HG02678 (cell line): ENCODE results near the gene DCDC2.
"Not testable (repeated sequence)": the region's sequence is repeated elsewhere in the genome, so short reads cannot be mapped to it uniquely, and the experiment has no call there.

ENCODE experiments used
- ATAC-seq: cut with Tn5 transposase; IDR thresholded peaks from one replicate; pipeline ENCODE4 v1.9.1; 2021; ENCODE audit warnings: mild to moderate bottlenecking, moderate library complexity; ENCODE audit not compliant: unreplicated experiment

DCDC2 gene

GRCh38 chr6:24149836-24150235 is 208.0 kb downstream of the DCDC2 start:
- ATAC-seq, result no peak

- ATAC-seq, result no peak
Measured at GRCh38 chr6:24149296-24149695, 208.6 kb downstream of the DCDC2 start.

GRCh38 chr6:24148684-24149083 is 209.2 kb downstream of the DCDC2 start:
- no peak for ATAC-seq

GRCh38 chr6:24148154-24148570 is 209.7 kb downstream of the DCDC2 start:
- no peak for ATAC-seq

GRCh38 chr6:24147511-24148153 is 210.2 kb downstream of the DCDC2 start:
- no peak for ATAC-seq

- no peak for ATAC-seq
Measured at GRCh38 chr6:24146871-24147270, 211.0 kb downstream of the DCDC2 start.

- ATAC-seq, result no peak
Measured at GRCh38 chr6:24145690-24146131, 212.1 kb downstream of the DCDC2 start.

GRCh38 chr6:24142733-24143132 is 215.1 kb downstream of the DCDC2 start:
- ATAC-seq, result not testable (repeated sequence)

- ATAC-seq, result no peak
Measured at GRCh38 chr6:24140591-24140990, 217.3 kb downstream of the DCDC2 start.

GRCh38 chr6:24139639-24140038 is 218.2 kb downstream of the DCDC2 start:
- no peak for ATAC-seq

GRCh38 chr6:24139080-24139479 is 218.8 kb downstream of the DCDC2 start:
- no peak for ATAC-seq

GRCh38 chr6:24131751-24132150 is 226.1 kb downstream of the DCDC2 start:
- ATAC-seq, result no peak

GRCh38 chr6:24127316-24127715 is 230.5 kb downstream of the DCDC2 start:
- ATAC-seq, result no peak

- ATAC-seq, result peak; percentile 66
Measured at GRCh38 chr6:24126586-24127192, 231.2 kb downstream of the DCDC2 start.

GRCh38 chr6:24125980-24126379 is 231.9 kb downstream of the DCDC2 start, which contains the start of gene NRSN1:
TSS of gene NRSN1 (plus strand) at chr6:24126215. CDS start at chr6:24134328, 8,113 bp downstream.
- no peak for ATAC-seq

- no peak for ATAC-seq
Measured at GRCh38 chr6:24122139-24122538, 235.7 kb downstream of the DCDC2 start.
